KOPT-K1 (cell line): ENCODE data around the gene RNF112.

Source experiments
- H3K27ac ChIP-seq: fragments of 200-600 bp; sonication (generic); 2 replicates; pipeline ENCODE4 v1.5.1; 2016; ENCODE audit warnings: antibody characterized with exemption, mild to moderate bottlenecking, low read depth, low read length; ENCODE audit not compliant: poor library complexity, severe bottlenecking
- H3K36me3 ChIP-seq: fragments of 200-600 bp; sonication (generic); 2 replicates; pipeline ENCODE4 v1.5.1; 2017; ENCODE audit warnings: antibody characterized with exemption, mild to moderate bottlenecking, low read length, moderate library complexity; ENCODE audit not compliant: insufficient read depth
- H3K9me3 ChIP-seq: fragments of 200-600 bp; sonication (generic); 2 replicates; pipeline ENCODE4 v1.5.1; 2017; ENCODE audit warnings: antibody characterized with exemption, low read length, mild to moderate bottlenecking; ENCODE audit not compliant: insufficient read depth, poor library complexity, severe bottlenecking

The RNF112 gene

DNA sequence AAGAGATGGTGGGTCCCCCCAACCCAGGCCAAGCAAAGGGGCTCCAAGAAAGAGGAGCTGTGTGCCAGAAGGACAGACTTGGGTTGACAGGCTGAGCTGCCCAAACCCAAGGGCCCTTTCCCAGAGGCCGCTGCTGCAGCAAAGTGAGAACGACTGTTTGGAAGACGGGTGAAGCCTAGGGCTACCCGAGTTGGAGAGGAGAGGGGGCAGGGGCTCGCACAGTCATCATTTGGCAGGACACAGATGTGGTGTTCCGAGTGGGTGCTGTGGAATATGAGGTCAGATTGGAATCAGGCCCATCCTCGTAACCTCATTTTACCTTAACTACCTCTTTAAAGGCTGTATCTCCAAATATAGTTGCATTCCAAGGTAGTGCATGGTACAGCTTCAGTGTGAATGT, 18.7 kb upstream of the RNF112 start:
- H3K9me3 ChIP-seq = no peaks in the 10 kb centered on the region
- H3K36me3 ChIP-seq = no peaks in the 10 kb centered on the region
- H3K27ac ChIP-seq = peak overlapping the region; percentile 6

DNA sequence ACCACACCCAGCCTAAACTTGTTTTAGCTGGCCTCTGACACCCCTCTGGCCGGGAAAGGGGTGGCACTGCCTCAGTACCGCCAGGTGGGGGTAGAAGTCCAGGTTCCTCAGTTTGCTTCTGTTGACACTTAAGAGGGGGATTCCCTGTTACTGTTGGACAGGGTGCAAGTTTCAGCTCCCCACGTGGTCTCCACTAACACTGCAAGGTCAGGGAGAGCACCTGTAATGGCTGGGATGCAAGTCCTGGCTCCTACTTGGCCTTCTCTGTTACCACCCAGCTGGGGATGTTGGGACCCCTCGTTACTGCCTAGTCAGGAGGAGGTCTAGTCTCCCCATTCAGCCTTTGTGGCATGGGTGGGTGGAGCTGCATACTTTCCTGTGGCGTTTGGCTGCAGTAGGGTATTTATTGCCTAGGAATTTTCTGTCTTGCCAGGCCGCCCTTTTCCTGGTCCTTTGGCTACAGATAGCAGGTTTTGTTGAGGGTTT, 13.4 kb upstream of the RNF112 start:
- Histone ChIP-seq H3K36me3 (no peaks in the 10 kb centered on the region), H3K27ac (no peak overlapping the region), H3K9me3 (no peaks in the 10 kb centered on the region)

DNA sequence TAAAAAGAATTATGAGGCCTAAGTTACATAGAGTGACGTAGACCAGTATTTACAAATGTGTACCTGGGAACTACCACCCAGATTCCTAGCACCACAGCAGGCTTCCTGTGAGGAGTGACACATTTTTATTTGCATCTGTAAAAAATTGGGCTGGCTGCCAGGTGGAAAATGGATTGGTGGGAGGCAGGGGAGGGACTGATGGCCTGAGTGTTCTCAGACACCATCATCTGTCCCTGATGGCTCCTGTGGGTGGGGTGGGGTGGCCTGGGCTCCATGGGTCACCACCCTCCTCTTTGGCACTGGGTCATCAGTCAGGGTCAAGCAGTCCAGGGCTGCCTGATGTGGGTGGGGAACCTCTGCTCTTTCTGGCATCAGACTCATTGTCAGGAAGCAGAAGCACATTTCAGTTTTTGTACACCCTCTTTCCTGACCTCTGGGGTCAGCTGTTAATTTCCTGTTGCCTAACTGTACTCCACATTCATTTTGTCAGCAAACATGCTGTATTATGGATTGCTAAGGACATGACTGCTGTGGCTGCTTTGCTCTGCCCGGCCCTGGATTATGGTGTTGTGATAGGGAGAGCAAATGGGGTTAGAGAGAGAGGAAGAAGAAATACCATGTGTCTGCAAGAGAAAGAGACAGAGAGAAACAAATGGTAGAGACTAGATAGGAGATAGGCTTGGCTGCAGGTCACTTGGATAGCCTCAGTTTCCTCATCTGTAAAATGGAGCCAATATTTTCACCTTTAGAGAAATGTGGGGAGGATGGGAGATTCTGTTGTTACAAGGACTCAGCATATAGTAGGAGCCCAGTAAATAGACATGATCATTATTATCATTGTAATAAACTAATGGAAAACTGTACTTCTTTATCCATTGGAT, 12.5 kb upstream of the RNF112 start:
- no peaks in the 10 kb centered on the region for H3K36me3 ChIP-seq
- no peak overlapping the region for H3K27ac ChIP-seq
- H3K9me3 ChIP-seq = no peaks in the 10 kb centered on the region

GRCh38 chr17:19399750-19400450, 11.1 kb upstream of the RNF112 start:
- H3K9me3 ChIP-seq = no peaks in the 10 kb centered on the region
- no peak overlapping the region for H3K27ac ChIP-seq
- H3K36me3 ChIP-seq = no peaks in the 10 kb centered on the region

DNA sequence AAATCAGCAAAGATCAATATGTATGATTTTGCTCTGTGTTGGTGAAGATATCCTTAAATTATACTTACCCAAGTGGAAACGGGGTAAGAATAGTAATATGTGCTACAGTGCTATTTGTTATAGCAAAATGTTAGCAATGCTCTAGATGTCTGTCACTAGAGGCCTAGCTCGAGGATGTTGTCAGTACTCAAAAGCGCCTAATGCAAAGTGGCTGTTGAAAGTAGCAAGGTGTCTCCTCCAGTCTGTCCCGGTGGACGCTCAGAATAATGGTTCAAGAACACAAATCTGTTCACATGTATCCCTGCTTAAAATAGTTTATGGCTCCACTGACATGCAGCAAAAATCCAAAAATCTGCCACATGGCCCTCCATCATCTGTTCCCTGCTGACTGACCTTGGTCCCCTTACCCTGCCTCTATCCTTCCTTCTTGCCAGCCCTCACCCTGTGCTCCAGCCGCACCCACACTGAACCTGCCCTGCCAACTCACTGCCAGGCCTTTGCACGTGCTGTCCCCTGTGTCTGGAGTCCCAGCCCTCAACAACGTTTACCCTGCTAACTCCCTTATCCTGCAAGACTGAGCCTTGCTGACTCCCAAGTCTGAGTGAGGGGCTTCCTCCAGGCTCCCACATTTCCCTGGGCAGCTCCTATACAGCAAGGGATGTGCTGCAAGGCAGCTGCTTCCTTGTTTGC, 9.6 kb upstream of the RNF112 start:
- Histone ChIP-seq H3K36me3 (no peaks in the 10 kb centered on the region), H3K27ac (no peak overlapping the region), H3K9me3 (no peaks in the 10 kb centered on the region)

GRCh38 chr17:19402171-19402570, 8.9 kb upstream of the RNF112 start:
- Histone ChIP-seq H3K27ac (no peak overlapping the region), H3K36me3 (no peaks in the 10 kb centered on the region), H3K9me3 (no peaks in the 10 kb centered on the region)

- Histone ChIP-seq H3K9me3 (no peaks in the 10 kb centered on the region), H3K36me3 (no peaks in the 10 kb centered on the region), H3K27ac (no peak overlapping the region)
Measured at GRCh38 chr17:19403021-19403420, 8.0 kb upstream of the RNF112 start.

GRCh38 chr17:19404264-19404663, 6.8 kb upstream of the RNF112 start:
- no peaks in the 10 kb centered on the region for H3K9me3 ChIP-seq
- no peaks in the 10 kb centered on the region for H3K36me3 ChIP-seq
- no peak overlapping the region for H3K27ac ChIP-seq

- no peaks in the 10 kb centered on the region for H3K9me3 ChIP-seq
- no peak overlapping the region for H3K27ac ChIP-seq
- no peaks in the 10 kb centered on the region for H3K36me3 ChIP-seq
Measured at GRCh38 chr17:19405114-19405513, 5.9 kb upstream of the RNF112 start.

- no peaks in the 10 kb centered on the region for H3K9me3 ChIP-seq
- no peak overlapping the region for H3K27ac ChIP-seq
- H3K36me3 ChIP-seq = no peaks in the 10 kb centered on the region
Measured at GRCh38 chr17:19407601-19408345, 3.3 kb upstream of the RNF112 start.

GRCh38 chr17:19408346-19408710, 2.7 kb upstream of the RNF112 start:
- Histone ChIP-seq H3K27ac (no peak overlapping the region), H3K36me3 (no peaks in the 10 kb centered on the region), H3K9me3 (no peaks in the 10 kb centered on the region)

- Histone ChIP-seq H3K9me3 (no peaks in the 10 kb centered on the region), H3K36me3 (no peaks in the 10 kb centered on the region), H3K27ac (no peak overlapping the region)
Measured at GRCh38 chr17:19409066-19409465, 2.0 kb upstream of the RNF112 start.

DNA sequence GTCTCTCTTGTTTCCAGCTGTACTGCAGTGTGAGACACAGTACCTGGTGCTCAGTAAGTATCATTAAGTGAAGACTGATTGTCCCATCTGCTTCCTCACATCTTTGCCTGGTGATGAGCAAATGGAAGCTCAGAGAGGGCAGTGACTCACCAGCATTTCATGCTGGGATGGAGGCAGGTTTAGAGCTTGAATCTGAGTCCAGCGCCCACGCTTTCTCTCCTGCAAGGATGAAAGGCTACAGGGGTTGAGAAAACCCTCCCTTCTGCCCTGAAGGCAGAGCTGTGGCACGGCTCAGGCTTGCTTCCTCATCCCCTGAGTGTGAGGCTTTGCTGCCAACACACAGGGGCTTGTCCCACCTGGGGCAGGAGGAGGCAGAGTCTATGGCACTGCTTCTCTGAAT, 1.5 kb upstream of the RNF112 start:
- H3K27ac ChIP-seq = no peak overlapping the region
- no peaks in the 10 kb centered on the region for H3K36me3 ChIP-seq
- H3K9me3 ChIP-seq = no peaks in the 10 kb centered on the region

DNA sequence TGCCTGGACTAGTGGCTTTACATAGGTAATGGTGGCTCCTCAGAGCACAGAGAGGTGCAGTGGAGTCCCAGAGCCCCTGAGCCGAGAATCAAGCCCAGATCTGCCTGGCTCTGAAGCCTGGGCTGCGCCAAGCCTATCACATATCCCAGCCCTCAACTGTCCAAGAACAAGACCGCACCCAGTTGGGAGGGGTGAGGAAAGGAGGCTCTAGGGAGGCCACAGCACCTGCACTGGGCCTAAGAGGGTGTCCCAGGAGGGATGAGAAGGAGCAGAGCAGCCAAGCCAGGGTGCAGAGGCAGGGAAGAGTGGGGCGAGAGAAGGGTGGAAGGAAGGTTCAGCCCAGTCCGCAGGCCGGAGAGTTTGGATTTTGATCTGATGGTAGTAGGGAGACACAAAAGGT, 941 bp upstream of the RNF112 start:
- no peak overlapping the region for H3K27ac ChIP-seq
- no peaks in the 10 kb centered on the region for H3K36me3 ChIP-seq
- H3K9me3 ChIP-seq = no peaks in the 10 kb centered on the region

GRCh38 chr17:19411631-19412030, 599 bp downstream of the RNF112 start:
- H3K27ac ChIP-seq = no peak overlapping the region
- no peaks in the 10 kb centered on the region for H3K36me3 ChIP-seq
- H3K9me3 ChIP-seq = no peaks in the 10 kb centered on the region
